ENCODE results near the gene CYP8B1. TPM values are rescaled to one million over a fixed set of nuclear protein-coding genes. Genes with fewer than 3 reads are reported as not detected.

The CYP8B1 gene
- total and polyA plus RNA-seq, 8 donors, result 0.10 TPM; not detected in 7

DNA sequence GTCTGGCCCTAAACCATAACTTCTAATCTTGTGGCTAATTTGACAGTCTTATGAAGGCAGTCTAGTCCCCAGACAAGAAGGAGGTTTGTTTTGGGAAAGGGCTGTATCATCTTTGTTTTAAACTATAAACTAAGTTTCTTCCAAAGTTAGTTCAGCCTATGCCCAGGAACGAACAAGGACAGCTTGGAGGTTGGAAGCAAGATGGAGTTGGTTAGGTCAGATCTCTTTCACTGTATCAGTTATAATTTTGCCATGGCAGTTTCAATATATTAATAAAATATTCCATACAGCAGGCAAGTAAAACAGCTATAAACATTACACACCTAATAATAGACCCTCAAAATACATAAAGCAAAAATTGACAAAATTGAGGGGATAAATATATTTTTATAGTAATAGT lies 17.1 kb upstream of the CYP8B1 start:
- intact Hi-C loops (cut with DNase I; ENCODE audit: low total_unique reads), result no loop called here
- no peak overlapping the region for H3K27ac ChIP-seq
- no peaks in the 10 kb centered on the region for H3K36me3 ChIP-seq
- H3K4me3 ChIP-seq, result no peak overlapping the region
- peaks cover 0 to 5% (median 2%) of the 10 kb centered on the region in 4 donors for H3K4me1 ChIP-seq
- DNase-seq, result no peak
- H3K27me3 ChIP-seq, result no peaks in the 10 kb centered on the region
- 84 to 90% (median 88%) methylated on average over 1 of the region's 1 CpG for WGBS, 5 donors
- no peak for TF ChIP-seq EP300 (IDR thresholded peaks at IDR 0.05)
- no peak for TF ChIP-seq POLR2AphosphoS5 (IDR thresholded peaks at IDR 0.05)
- no peak for TF ChIP-seq POLR2A (IDR thresholded peaks at IDR 0.05)
- TF ChIP-seq, protein P1, sequence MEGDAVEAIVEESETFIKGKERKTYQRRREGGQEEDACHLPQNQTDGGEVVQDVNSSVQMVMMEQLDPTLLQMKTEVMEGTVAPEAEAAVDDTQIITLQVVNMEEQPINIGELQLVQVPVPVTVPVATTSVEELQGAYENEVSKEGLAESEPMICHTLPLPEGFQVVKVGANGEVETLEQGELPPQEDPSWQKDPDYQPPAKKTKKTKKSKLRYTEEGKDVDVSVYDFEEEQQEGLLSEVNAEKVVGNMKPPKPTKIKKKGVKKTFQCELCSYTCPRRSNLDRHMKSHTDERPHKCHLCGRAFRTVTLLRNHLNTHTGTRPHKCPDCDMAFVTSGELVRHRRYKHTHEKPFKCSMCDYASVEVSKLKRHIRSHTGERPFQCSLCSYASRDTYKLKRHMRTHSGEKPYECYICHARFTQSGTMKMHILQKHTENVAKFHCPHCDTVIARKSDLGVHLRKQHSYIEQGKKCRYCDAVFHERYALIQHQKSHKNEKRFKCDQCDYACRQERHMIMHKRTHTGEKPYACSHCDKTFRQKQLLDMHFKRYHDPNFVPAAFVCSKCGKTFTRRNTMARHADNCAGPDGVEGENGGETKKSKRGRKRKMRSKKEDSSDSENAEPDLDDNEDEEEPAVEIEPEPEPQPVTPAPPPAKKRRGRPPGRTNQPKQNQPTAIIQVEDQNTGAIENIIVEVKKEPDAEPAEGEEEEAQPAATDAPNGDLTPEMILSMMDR (IDR thresholded peaks at IDR 0.05), result no peak
- H3K9me3 ChIP-seq, result no peaks in the 10 kb centered on the region

DNA sequence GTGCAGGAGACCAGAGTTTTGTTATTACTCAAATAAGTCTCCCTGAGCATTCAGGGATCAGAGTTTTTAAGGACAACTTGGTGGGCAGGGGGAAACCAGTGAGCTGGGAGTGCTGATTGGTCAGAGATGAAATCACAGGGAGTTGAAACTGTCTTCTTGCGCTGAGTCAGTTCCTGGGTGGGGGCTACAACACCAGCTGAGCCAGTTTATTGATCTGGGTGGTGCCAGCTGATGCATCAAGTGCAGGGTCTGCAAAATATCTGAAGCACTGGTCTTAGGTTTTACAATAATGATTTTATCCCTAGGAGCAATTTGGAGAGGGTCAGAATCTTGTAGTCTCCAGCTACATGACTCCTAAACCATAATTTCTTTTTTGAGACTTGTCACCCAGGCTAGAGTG lies 16.5 kb upstream of the CYP8B1 start:
- Histone ChIP-seq H3K4me1 (peaks cover 0 to 5% (median 2%) of the 10 kb centered on the region in 4 donors), H3K27ac (no peak overlapping the region), H3K27me3 (no peaks in the 10 kb centered on the region), H3K9me3 (no peaks in the 10 kb centered on the region), H3K36me3 (no peaks in the 10 kb centered on the region), H3K4me3 (no peak overlapping the region)
- TF ChIP-seq POLR2A (IDR thresholded peaks at IDR 0.05) (no peak), EP300 (IDR thresholded peaks at IDR 0.05) (no peak), POLR2AphosphoS5 (IDR thresholded peaks at IDR 0.05) (no peak)
- TF ChIP-seq, protein P1 (IDR thresholded peaks at IDR 0.05), result no peak
- intact Hi-C loops (cut with DNase I; ENCODE audit: low total_unique reads), result no loop called here
- WGBS, 5 donors, result 65 to 96% (median 86%) methylated on average over 1 of the region's 1 CpG
- no peak for DNase-seq

DNA sequence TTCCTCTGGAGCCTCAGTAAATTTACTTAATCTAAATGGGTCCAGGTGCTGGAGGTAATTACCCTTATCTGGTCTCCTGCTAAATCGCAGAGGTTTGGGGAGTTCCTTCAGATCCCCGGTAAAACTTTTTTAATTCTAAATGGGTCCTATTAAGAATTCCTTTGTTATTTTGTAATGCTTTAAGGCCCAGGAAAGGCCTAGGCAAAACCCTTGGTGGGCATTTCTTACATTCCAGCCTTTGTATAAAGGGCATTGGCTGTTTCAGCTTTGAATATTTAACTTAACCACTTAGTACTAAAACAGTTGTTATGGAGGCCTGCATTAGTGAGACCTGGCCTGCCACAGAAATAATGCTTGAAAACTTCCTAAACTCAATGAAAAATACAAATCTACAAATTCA lies 15.4 kb upstream of the CYP8B1 start:
- 63 to 74% (median 74%) methylated on average over 2 of the region's 2 CpGs for WGBS, 5 donors
- H3K27ac ChIP-seq, result no peak overlapping the region
- TF ChIP-seq POLR2AphosphoS5 (IDR thresholded peaks at IDR 0.05), result no peak
- H3K36me3 ChIP-seq, result no peaks in the 10 kb centered on the region
- intact Hi-C loops (cut with DNase I; ENCODE audit: low total_unique reads), result no loop called here
- no peak for DNase-seq
- no peak overlapping the region for H3K4me3 ChIP-seq
- H3K27me3 ChIP-seq, result no peaks in the 10 kb centered on the region
- no peaks in the 10 kb centered on the region for H3K9me3 ChIP-seq
- peaks cover 0 to 5% (median 2%) of the 10 kb centered on the region in 4 donors for H3K4me1 ChIP-seq

DNA sequence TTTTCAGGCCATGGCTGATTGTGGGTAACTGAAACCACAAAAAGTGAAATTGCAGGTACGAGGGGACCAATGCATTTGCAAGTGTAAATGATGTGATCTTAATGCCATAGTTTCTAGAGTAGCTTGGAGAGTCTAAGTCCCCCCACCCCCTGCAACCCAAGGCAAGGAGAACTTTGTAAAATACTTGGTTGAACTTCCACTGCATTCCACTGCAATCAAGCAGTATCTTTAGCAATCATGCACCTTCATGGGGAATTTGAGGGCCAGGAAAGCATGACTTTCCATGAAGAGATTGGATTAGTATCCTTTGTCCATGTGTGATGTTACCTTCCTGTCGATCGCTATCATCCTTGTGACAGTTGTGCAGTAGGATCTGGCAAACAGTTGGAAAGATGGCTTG lies 11.4 kb upstream of the CYP8B1 start:
- Histone ChIP-seq H3K36me3 (no peaks in the 10 kb centered on the region), H3K27ac (no peak overlapping the region), H3K4me3 (no peak overlapping the region), H3K9me3 (no peaks in the 10 kb centered on the region), H3K27me3 (no peaks in the 10 kb centered on the region), H3K4me1 (peaks cover 0 to 4% (median 0%) of the 10 kb centered on the region in 4 donors)
- no peak for DNase-seq
- WGBS, 5 donors, result 79 to 88% (median 86%) methylated on average over 3 of the region's 3 CpGs
- TF ChIP-seq, protein P1 (IDR thresholded peaks at IDR 0.05), result no peak
- no peak for TF ChIP-seq EP300 (IDR thresholded peaks at IDR 0.05)
- no peak for TF ChIP-seq POLR2AphosphoS5 (IDR thresholded peaks at IDR 0.05)
- TF ChIP-seq POLR2A (IDR thresholded peaks at IDR 0.05), result no peak
- intact Hi-C loops (cut with DNase I; ENCODE audit: low total_unique reads), result no loop called here

DNA sequence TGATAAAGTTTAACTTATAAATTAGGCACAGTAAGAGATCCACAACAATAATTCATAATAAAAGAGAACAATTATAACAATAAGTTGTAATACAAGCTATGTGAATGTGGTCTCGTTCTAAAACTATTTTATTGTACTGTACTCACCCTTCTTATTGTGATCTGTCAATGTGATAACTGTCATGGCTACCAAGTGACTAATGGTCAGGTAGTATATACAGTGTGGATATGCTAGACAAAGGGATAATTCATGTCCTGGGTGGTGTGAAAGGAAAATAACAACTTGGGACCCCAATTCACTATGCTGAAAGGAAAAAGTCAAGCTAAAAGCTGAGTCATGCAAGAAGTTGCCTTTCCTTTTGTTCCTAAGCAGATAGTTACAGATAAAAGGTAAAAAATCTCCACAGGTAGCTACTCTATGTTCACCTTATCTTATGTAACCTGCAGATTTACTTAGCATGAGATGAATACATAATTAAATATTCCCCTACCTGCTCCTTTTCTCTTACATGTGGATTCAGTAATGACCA lies 10.7 kb upstream of the CYP8B1 start:
- Histone ChIP-seq H3K36me3 (no peaks in the 10 kb centered on the region), H3K27me3 (no peaks in the 10 kb centered on the region), H3K4me1 (peaks cover 0 to 5% (median 3%) of the 10 kb centered on the region in 4 donors), H3K4me3 (no peak overlapping the region), H3K27ac (no peak overlapping the region), H3K9me3 (no peaks in the 10 kb centered on the region)
- intact Hi-C loops (cut with DNase I; ENCODE audit: low total_unique reads), result no loop called here
- TF ChIP-seq, protein P1 (IDR thresholded peaks at IDR 0.05), result no peak
- TF ChIP-seq EP300 (IDR thresholded peaks at IDR 0.05) (no peak), POLR2A (IDR thresholded peaks at IDR 0.05) (no peak), POLR2AphosphoS5 (IDR thresholded peaks at IDR 0.05) (no peak)
- no peak for DNase-seq
- 42 to 59% (median 51%) methylated on average over 1 of the region's 1 CpG for WGBS, 5 donors

Measured in stomach (tissue), 9 donors.